ENCODE measurements around the gene ZPBP2. TPM values are rescaled to one million over a fixed set of nuclear protein-coding genes. Genes with fewer than 3 reads are reported as not detected.

Gene ZPBP2
- total RNA-seq, 4 donors from 2014 or later: not detected

DNA sequence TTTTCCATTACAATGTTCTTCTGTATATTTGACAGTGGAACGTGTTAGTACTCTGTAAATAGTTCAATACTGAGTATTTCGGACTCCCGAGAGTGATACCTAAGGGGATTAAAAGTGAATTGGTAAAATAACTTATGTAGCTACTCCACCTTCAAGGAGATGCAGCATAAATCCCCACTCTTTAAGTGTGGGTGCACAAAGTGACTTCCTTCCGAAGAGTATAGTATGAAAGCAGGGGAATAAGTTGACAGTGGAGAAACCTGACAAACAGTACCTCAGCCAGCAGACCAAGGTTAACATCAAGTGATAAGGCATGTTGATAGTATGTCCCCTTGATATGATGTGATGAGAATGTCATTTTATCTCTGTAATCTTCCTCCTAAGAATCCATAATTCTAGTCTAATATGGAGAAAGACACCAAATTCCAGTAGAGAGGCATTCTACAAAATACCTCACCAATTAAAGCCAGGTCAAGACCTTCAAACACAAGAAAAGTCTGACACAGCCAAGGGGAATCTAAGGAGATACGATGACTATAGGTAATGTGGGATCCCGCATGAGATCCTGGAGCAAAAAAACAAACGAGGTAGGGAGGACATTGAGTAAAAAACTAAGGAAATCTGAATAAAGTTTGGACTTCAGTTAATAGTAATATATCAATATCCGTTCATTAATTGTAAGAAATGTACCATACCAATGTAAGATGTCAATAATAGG lies 1.8 kb upstream of the ZPBP2 start:
- H3K9me3 ChIP-seq: peaks cover 0 to 21% (median 0%) of the 10 kb centered on the region in 4 donors
- H3K4me1 ChIP-seq: peaks cover 0 to 14% (median 6%) of the 10 kb centered on the region in 4 donors
- peaks cover 0 to 89% of the 10 kb centered on the region in 2 donors for H3K27me3 ChIP-seq
- peak overlapping the region in 1 of 4 donors; percentile 2 for H3K27ac ChIP-seq
- WGBS, 2 donors: 88 to 89% methylated on average over 8 of the region's 8 CpGs
- TF ChIP-seq, protein P1, sequence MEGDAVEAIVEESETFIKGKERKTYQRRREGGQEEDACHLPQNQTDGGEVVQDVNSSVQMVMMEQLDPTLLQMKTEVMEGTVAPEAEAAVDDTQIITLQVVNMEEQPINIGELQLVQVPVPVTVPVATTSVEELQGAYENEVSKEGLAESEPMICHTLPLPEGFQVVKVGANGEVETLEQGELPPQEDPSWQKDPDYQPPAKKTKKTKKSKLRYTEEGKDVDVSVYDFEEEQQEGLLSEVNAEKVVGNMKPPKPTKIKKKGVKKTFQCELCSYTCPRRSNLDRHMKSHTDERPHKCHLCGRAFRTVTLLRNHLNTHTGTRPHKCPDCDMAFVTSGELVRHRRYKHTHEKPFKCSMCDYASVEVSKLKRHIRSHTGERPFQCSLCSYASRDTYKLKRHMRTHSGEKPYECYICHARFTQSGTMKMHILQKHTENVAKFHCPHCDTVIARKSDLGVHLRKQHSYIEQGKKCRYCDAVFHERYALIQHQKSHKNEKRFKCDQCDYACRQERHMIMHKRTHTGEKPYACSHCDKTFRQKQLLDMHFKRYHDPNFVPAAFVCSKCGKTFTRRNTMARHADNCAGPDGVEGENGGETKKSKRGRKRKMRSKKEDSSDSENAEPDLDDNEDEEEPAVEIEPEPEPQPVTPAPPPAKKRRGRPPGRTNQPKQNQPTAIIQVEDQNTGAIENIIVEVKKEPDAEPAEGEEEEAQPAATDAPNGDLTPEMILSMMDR (IDR thresholded peaks at IDR 0.05): no peak
- TF ChIP-seq POLR2A (IDR thresholded peaks at IDR 0.05): no peak
- no peak for TF ChIP-seq EP300 (IDR thresholded peaks at IDR 0.05)
- no peak overlapping the region for H3K4me3 ChIP-seq
- no peaks in the 10 kb centered on the region for H3K36me3 ChIP-seq
- DNase-seq (ENCODE audit: low spot score in 2 of 2): no peak

DNA sequence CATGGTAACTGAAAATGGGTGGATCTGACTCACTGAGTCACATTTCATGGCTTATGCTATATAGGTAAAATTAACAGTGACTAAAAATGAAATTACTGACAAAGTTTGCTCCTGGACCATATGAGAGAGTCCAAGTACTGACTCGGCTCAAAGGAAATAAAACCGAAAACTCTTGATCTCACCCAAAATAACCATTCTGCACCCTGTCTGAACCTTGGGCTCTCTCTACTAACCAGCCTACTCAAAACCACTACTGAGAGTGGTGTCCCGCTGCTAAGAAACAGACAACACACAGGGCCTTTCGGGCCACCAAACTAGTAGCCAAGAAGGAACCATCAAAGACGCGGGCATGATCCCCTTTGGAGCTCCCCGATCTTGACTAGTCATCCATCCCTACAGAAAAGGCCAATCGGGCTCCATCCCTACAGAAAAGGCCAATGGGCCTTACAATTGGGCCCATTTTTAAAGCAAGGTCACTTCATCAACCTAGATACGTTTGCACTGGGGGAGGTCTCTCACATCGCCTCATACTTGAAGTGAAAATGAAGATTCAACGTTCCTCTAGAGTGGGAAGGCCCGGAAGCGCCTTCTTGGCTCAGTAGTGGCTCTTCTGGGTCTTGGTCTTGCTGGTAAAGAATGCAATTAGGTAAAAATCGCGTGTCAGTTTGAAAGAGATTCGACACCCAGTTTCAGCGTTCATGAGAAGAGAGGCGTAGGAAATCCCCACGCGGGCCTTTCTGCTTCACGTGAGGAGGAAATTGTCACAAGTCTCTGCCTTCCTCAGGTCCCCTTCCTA lies 720 bp upstream of the ZPBP2 start:
- DNase-seq (ENCODE audit: low spot score in 2 of 2): no peak
- Histone ChIP-seq H3K27ac (peak overlapping the region in 1 of 4 donors; percentile 51), H3K4me1 (peaks cover 0 to 14% (median 6%) of the 10 kb centered on the region in 4 donors), H3K9me3 (peaks cover 0 to 21% (median 0%) of the 10 kb centered on the region in 4 donors), H3K36me3 (no peaks in the 10 kb centered on the region), H3K27me3 (peaks cover 0 to 78% of the 10 kb centered on the region in 2 donors), H3K4me3 (peak overlapping the region in 1 of 4 donors; percentile 34)
- WGBS, 2 donors: 85 to 86% methylated on average over 21 of the region's 21 CpGs
- TF ChIP-seq, protein P1 (IDR thresholded peaks at IDR 0.05): no peak
- TF ChIP-seq EP300 (IDR thresholded peaks at IDR 0.05): no peak
- no peak for TF ChIP-seq POLR2A (IDR thresholded peaks at IDR 0.05)

DNA sequence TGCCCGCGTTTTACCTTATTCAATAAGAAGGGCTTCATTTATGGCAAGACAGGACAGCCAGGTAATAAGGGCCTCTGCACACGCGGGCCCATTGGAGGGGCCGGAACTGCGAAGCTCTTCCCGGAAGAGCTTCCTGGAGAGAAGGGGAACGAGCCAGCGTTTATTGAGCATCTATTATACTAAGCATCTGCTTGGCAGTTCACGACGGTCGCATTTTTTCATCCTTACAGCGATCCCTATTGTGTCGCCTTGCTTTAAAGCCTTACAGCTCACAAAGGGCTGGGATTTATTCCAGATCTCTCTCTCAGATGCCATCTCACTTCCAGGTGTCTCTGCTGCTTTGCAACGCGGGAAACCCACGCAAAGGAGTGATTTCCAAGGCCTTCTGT lies 546 bp downstream of the ZPBP2 start:
- Histone ChIP-seq H3K27me3 (peaks cover 0 to 68% of the 10 kb centered on the region in 2 donors), H3K4me1 (peaks cover 0 to 13% (median 6%) of the 10 kb centered on the region in 4 donors), H3K36me3 (no peaks in the 10 kb centered on the region), H3K4me3 (no peak overlapping the region), H3K9me3 (peaks cover 0 to 21% (median 0%) of the 10 kb centered on the region in 4 donors), H3K27ac (no peak overlapping the region)
- WGBS, 2 donors: 75 to 81% methylated on average over 17 of the region's 17 CpGs
- TF ChIP-seq EP300 (IDR thresholded peaks at IDR 0.05): no peak
- TF ChIP-seq, protein P1 (IDR thresholded peaks at IDR 0.05): no peak
- TF ChIP-seq POLR2A (IDR thresholded peaks at IDR 0.05): no peak
- DNase-seq (ENCODE audit: low spot score in 2 of 2): no peak

DNA sequence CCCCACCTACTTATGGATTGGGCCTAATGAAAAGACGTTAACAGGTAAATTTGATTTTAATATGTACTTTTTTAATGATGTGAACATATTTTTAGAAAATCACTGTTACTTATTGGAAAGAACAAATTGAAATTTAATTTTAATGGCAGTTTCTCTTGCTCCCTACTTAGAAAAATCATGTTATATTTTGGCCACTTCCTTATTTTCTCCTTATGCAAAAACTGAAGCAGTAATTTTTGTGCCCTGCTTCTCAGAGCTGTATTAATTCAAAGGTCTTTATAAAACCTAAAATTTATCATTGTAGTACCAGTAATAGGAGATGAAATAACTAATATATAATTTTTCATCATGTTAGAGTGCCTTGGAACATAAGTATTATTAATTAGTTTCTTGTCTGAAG lies 2.8 kb downstream of the ZPBP2 start:
- Histone ChIP-seq H3K9me3 (peaks cover 0 to 18% (median 0%) of the 10 kb centered on the region in 4 donors), H3K36me3 (no peaks in the 10 kb centered on the region), H3K27ac (no peak overlapping the region), H3K4me1 (peaks cover 0 to 4% (median 2%) of the 10 kb centered on the region in 4 donors), H3K4me3 (no peak overlapping the region), H3K27me3 (peaks cover 0 to 61% of the 10 kb centered on the region in 2 donors)
- TF ChIP-seq EP300 (IDR thresholded peaks at IDR 0.05) (no peak), POLR2A (IDR thresholded peaks at IDR 0.05) (no peak)
- TF ChIP-seq, protein P1 (IDR thresholded peaks at IDR 0.05): no peak
- DNase-seq (ENCODE audit: low spot score in 2 of 2): no peak
- 96 to 98% methylated on average over 1 of the region's 1 CpG for WGBS, 2 donors

DNA sequence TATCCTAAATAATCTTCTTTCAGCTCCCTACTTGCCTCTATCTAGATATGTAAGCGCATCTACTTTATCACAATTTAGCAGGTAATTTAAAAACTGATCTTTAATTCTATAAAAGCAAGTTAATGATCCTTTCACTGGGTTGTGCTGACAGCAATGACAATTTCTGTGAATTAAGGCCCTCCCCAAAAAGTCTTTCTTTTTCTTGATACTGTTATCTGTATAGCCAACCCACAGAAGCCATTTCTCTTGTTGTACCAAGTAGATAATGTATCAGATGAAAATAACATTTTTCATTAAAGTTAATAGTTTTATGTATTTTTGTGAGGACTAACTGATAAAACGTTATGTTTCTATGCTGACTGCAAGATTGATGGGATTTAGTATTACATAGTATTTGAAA lies 3.8 kb downstream of the ZPBP2 start:
- TF ChIP-seq EP300 (IDR thresholded peaks at IDR 0.05): no peak
- TF ChIP-seq, protein P1 (IDR thresholded peaks at IDR 0.05): no peak
- TF ChIP-seq POLR2A (IDR thresholded peaks at IDR 0.05): no peak
- Histone ChIP-seq H3K9me3 (peaks cover 0 to 18% (median 0%) of the 10 kb centered on the region in 4 donors), H3K4me3 (no peak overlapping the region), H3K27me3 (peaks cover 0 to 60% of the 10 kb centered on the region in 2 donors), H3K4me1 (peaks cover 0 to 4% (median 0%) of the 10 kb centered on the region in 4 donors), H3K27ac (no peak overlapping the region), H3K36me3 (no peaks in the 10 kb centered on the region)
- 66 to 71% methylated on average over 2 of the region's 2 CpGs for WGBS, 2 donors
- no peak for DNase-seq (ENCODE audit: low spot score in 2 of 2)
